ENCODE data around the gene RPL15.

RPL15 gene

DNA sequence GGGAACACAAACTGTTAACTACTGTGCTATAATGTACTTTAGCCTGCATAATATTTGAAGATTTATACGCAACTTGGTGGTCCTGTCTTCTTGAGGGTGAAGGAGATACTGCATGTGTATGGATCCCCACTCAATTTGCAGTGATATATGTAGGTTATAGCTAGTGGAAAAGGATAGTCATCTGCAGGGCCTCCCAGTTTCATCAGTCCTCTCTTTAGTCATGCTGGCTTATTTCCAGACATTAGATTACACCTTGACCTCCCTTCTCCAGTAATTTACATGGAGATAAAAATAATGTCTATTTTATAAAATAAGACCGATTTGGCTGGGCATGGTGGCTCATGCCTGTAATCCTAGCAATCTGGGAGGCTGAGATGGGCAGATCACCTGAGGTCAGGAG lies 31.8 kb downstream of the RPL15 start:
- Histone ChIP-seq H3K36me3 (ENCODE audit: control insufficient read depth in 1 of 2, insufficient read depth in 2 of 2, low read length in 2 of 2) (peaks cover 0 to 3% of the 10 kb centered on the region in 2 donors), H3K9me3 (ENCODE audit: control insufficient read depth in 1 of 2, low read length in 2 of 2) (no peaks in the 10 kb centered on the region), H3K4me1 (ENCODE audit: control insufficient read depth in 1 of 2, insufficient read depth in 2 of 2, low read length in 2 of 2) (peaks cover 18 to 30% of the 10 kb centered on the region in 2 donors), H3K27me3 (ENCODE audit: low read depth, low read length) (no peaks in the 10 kb centered on the region), H3K4me3 (ENCODE audit: low read depth in 1 of 2, low read length in 2 of 2) (no peak overlapping the region), H3K27ac (ENCODE audit: low read length) (peak overlapping the region; percentile 91)

- peaks cover 18 to 33% of the 10 kb centered on the region in 2 donors for H3K4me1 ChIP-seq (ENCODE audit: control insufficient read depth in 1 of 2, insufficient read depth in 2 of 2, low read length in 2 of 2)
- peak overlapping the region; percentile 7 for H3K27ac ChIP-seq (ENCODE audit: low read length)
- peak overlapping the region in 1 of 2 donors; percentile 21 for H3K4me3 ChIP-seq (ENCODE audit: low read depth in 1 of 2, low read length in 2 of 2)
- peaks cover 0 to 5% of the 10 kb centered on the region in 2 donors for H3K36me3 ChIP-seq (ENCODE audit: control insufficient read depth in 1 of 2, insufficient read depth in 2 of 2, low read length in 2 of 2)
- H3K27me3 ChIP-seq (ENCODE audit: low read depth, low read length): no peaks in the 10 kb centered on the region
- no peaks in the 10 kb centered on the region for H3K9me3 ChIP-seq (ENCODE audit: control insufficient read depth in 1 of 2, low read length in 2 of 2)
These were observed 32.9 kb downstream of the RPL15 start for GRCh38 chr3:23949784-23950183.

DNA sequence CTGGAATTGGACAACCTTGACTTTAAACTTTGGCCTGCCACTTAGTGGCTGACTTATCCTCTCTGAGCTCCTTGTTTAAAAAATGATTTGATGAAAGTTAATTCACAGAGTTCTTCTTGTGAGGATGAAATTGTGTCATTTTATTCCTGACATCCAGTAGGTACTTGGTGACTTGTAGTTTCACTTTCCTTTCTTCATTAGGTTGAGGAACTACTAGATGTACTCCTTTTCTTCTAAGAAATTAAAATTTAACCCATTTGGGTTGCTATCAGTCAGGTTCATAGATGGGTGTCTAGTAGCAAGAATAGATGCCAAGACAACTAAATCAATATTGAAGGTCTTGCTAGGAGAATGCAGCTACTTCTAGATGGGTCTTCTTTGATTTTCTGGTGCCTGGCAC lies 33.4 kb downstream of the RPL15 start:
- Histone ChIP-seq H3K27ac (ENCODE audit: low read length) (peak overlapping the region; percentile 7), H3K9me3 (ENCODE audit: control insufficient read depth in 1 of 2, low read length in 2 of 2) (no peaks in the 10 kb centered on the region), H3K36me3 (ENCODE audit: control insufficient read depth in 1 of 2, insufficient read depth in 2 of 2, low read length in 2 of 2) (peaks cover 0 to 8% of the 10 kb centered on the region in 2 donors), H3K4me1 (ENCODE audit: control insufficient read depth in 1 of 2, insufficient read depth in 2 of 2, low read length in 2 of 2) (peaks cover 18 to 33% of the 10 kb centered on the region in 2 donors), H3K4me3 (ENCODE audit: low read depth in 1 of 2, low read length in 2 of 2) (peak overlapping the region; percentile 21 to 41), H3K27me3 (ENCODE audit: low read depth, low read length) (no peaks in the 10 kb centered on the region)

DNA sequence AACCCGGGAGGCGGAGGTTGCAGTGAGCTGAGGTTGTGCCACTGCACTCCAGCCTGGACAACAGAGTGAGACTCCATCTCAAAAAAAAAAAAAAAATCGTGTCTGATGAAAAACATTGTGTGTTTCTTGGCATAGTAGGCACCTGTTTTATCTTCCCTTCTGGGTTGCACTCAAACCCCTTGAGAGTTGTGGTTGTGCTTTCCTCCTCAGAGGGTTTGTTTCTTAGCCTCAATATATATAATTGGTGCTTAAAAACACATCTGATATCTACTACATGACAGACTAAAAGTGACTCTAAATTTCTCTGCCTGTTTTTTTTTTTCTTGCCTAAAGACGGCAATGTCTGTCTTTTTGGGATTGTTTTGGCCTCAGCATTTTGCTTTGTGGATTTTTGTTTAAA lies 35.7 kb downstream of the RPL15 start:
- no peak overlapping the region for H3K27ac ChIP-seq (ENCODE audit: low read length)
- H3K4me1 ChIP-seq (ENCODE audit: control insufficient read depth in 1 of 2, insufficient read depth in 2 of 2, low read length in 2 of 2): peaks cover 9 to 26% of the 10 kb centered on the region in 2 donors
- H3K36me3 ChIP-seq (ENCODE audit: control insufficient read depth in 1 of 2, insufficient read depth in 2 of 2, low read length in 2 of 2): peaks cover 7 to 16% of the 10 kb centered on the region in 2 donors
- H3K27me3 ChIP-seq (ENCODE audit: low read depth, low read length): no peaks in the 10 kb centered on the region
- no peak overlapping the region for H3K4me3 ChIP-seq (ENCODE audit: low read depth in 1 of 2, low read length in 2 of 2)
- H3K9me3 ChIP-seq (ENCODE audit: control insufficient read depth in 1 of 2, low read length in 2 of 2): no peaks in the 10 kb centered on the region

DNA sequence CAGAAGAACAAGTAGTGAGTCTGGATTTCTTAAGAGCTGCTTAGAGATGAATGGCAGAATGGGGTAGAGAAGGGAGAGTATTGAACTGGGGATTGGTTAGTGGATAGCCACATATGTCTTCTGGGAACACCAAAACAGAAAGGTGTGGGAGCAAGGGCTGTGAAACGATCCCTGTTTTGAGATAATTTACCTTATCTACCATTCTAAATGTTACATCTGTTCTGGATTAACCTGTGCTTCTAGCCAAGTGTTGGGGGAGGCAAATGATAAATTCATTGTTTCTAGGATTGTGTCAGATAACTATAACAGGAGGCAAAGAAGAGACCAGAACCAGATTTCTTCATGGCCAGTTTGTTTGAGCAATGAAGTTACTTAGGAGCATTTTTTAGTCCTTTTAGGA lies 36.6 kb downstream of the RPL15 start:
- Histone ChIP-seq H3K9me3 (ENCODE audit: control insufficient read depth in 1 of 2, low read length in 2 of 2) (no peaks in the 10 kb centered on the region), H3K4me1 (ENCODE audit: control insufficient read depth in 1 of 2, insufficient read depth in 2 of 2, low read length in 2 of 2) (peaks cover 8 to 24% of the 10 kb centered on the region in 2 donors), H3K27ac (ENCODE audit: low read length) (peak overlapping the region; percentile 12), H3K4me3 (ENCODE audit: low read depth in 1 of 2, low read length in 2 of 2) (no peak overlapping the region), H3K27me3 (ENCODE audit: low read depth, low read length) (no peaks in the 10 kb centered on the region), H3K36me3 (ENCODE audit: control insufficient read depth in 1 of 2, insufficient read depth in 2 of 2, low read length in 2 of 2) (peaks cover 7 to 12% of the 10 kb centered on the region in 2 donors)

DNA sequence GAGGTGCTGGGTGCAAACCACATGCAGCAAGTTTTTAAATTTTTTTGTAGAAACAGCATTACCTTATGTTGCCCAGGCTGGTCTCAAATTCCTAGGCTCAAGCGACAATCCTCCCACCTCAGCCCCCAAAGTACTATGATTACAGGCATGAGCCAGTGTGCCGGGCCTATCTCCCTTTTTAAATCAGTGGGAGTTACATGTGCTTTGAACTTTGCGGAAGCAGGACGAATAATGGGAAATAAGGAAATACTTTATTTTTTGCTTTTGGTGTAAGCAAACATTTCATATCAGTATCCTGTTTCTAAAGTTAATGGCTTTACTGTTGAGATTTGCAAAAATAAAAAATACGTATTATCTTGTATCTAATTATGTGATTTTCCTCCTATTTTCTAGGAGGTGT lies 37.2 kb downstream of the RPL15 start:
- H3K27me3 ChIP-seq (ENCODE audit: low read depth, low read length): no peaks in the 10 kb centered on the region
- no peaks in the 10 kb centered on the region for H3K9me3 ChIP-seq (ENCODE audit: control insufficient read depth in 1 of 2, low read length in 2 of 2)
- peaks cover 7 to 12% of the 10 kb centered on the region in 2 donors for H3K36me3 ChIP-seq (ENCODE audit: control insufficient read depth in 1 of 2, insufficient read depth in 2 of 2, low read length in 2 of 2)
- no peak overlapping the region for H3K27ac ChIP-seq (ENCODE audit: low read length)
- H3K4me3 ChIP-seq (ENCODE audit: low read depth in 1 of 2, low read length in 2 of 2): no peak overlapping the region
- peaks cover 5 to 24% of the 10 kb centered on the region in 2 donors for H3K4me1 ChIP-seq (ENCODE audit: control insufficient read depth in 1 of 2, insufficient read depth in 2 of 2, low read length in 2 of 2)

DNA sequence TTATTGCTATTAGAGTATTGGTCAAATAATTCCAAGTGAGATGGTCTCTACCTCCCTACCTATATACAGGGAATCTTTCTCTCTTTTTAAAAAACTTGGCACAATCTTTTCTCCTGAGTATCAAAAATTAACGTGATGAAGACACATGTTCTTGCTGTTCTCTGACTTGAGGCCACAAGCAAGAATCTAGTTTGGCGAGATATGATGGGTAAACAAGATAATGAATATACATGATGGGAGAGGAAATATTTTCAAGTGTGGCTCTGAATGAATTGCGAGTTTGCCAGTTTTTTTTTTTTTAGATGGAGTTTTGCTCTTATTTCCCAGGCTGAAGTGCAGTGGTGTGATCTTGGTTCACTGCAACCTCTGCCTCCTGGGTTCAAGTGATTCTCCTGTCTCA lies 39.8 kb downstream of the RPL15 start:
- Histone ChIP-seq H3K27ac (ENCODE audit: low read length) (no peak overlapping the region), H3K9me3 (ENCODE audit: control insufficient read depth in 1 of 2, low read length in 2 of 2) (no peaks in the 10 kb centered on the region), H3K4me3 (ENCODE audit: low read depth in 1 of 2, low read length in 2 of 2) (no peak overlapping the region), H3K4me1 (ENCODE audit: control insufficient read depth in 1 of 2, insufficient read depth in 2 of 2, low read length in 2 of 2) (peaks cover 0 to 9% of the 10 kb centered on the region in 2 donors), H3K36me3 (ENCODE audit: control insufficient read depth in 1 of 2, insufficient read depth in 2 of 2, low read length in 2 of 2) (peaks cover 19 to 20% of the 10 kb centered on the region in 2 donors), H3K27me3 (ENCODE audit: low read depth, low read length) (no peaks in the 10 kb centered on the region)

- Histone ChIP-seq H3K9me3 (ENCODE audit: control insufficient read depth in 1 of 2, low read length in 2 of 2) (no peaks in the 10 kb centered on the region), H3K4me1 (ENCODE audit: control insufficient read depth in 1 of 2, insufficient read depth in 2 of 2, low read length in 2 of 2) (peaks cover 0 to 4% of the 10 kb centered on the region in 2 donors), H3K4me3 (ENCODE audit: low read depth in 1 of 2, low read length in 2 of 2) (no peak overlapping the region), H3K27me3 (ENCODE audit: low read depth, low read length) (no peaks in the 10 kb centered on the region), H3K36me3 (ENCODE audit: control insufficient read depth in 1 of 2, insufficient read depth in 2 of 2, low read length in 2 of 2) (peaks cover 25 to 28% of the 10 kb centered on the region in 2 donors), H3K27ac (ENCODE audit: low read length) (peak overlapping the region; percentile 77)
These were observed 42.4 kb downstream of the RPL15 start for GRCh38 chr3:23959135-23959900.

- peaks cover 0 to 3% of the 10 kb centered on the region in 2 donors for H3K4me1 ChIP-seq (ENCODE audit: control insufficient read depth in 1 of 2, insufficient read depth in 2 of 2, low read length in 2 of 2)
- no peaks in the 10 kb centered on the region for H3K9me3 ChIP-seq (ENCODE audit: control insufficient read depth in 1 of 2, low read length in 2 of 2)
- no peak overlapping the region for H3K4me3 ChIP-seq (ENCODE audit: low read depth in 1 of 2, low read length in 2 of 2)
- H3K27ac ChIP-seq (ENCODE audit: low read length): peak overlapping the region; percentile 35
- no peaks in the 10 kb centered on the region for H3K27me3 ChIP-seq (ENCODE audit: low read depth, low read length)
- H3K36me3 ChIP-seq (ENCODE audit: control insufficient read depth in 1 of 2, insufficient read depth in 2 of 2, low read length in 2 of 2): peaks cover 21 to 29% of the 10 kb centered on the region in 2 donors
These were observed 43.7 kb downstream of the RPL15 start for GRCh38 chr3:23960649-23961048.

- no peak overlapping the region for H3K4me3 ChIP-seq (ENCODE audit: low read depth in 1 of 2, low read length in 2 of 2)
- H3K36me3 ChIP-seq (ENCODE audit: control insufficient read depth in 1 of 2, insufficient read depth in 2 of 2, low read length in 2 of 2): peaks cover 21 to 32% of the 10 kb centered on the region in 2 donors
- H3K27ac ChIP-seq (ENCODE audit: low read length): peak overlapping the region; percentile 35
- peaks cover 0 to 6% of the 10 kb centered on the region in 2 donors for H3K4me1 ChIP-seq (ENCODE audit: control insufficient read depth in 1 of 2, insufficient read depth in 2 of 2, low read length in 2 of 2)
- no peaks in the 10 kb centered on the region for H3K27me3 ChIP-seq (ENCODE audit: low read depth, low read length)
- no peaks in the 10 kb centered on the region for H3K9me3 ChIP-seq (ENCODE audit: control insufficient read depth in 1 of 2, low read length in 2 of 2)
These were observed 44.1 kb downstream of the RPL15 start for GRCh38 chr3:23961066-23961465.

DNA sequence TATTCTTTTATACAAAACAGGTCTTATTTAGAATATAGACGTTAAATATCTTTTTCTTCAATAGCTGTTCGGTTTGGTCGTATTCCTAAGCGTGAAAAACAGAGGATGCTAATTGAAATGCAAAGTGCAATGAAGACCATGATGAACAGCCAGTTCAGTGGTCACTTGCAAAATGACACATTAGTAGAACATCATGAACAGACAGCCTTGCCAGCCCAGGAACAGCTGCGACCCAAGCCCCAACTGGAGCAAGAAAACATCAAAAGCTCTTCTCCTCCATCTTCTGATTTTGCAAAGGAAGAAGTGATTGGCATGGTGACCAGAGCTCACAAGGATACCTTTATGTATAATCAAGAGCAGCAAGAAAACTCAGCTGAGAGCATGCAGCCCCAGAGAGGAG lies 45.0 kb downstream of the RPL15 start:
- peak overlapping the region; percentile 42 for H3K27ac ChIP-seq (ENCODE audit: low read length)
- no peaks in the 10 kb centered on the region for H3K9me3 ChIP-seq (ENCODE audit: control insufficient read depth in 1 of 2, low read length in 2 of 2)
- no peaks in the 10 kb centered on the region for H3K27me3 ChIP-seq (ENCODE audit: low read depth, low read length)
- H3K36me3 ChIP-seq (ENCODE audit: control insufficient read depth in 1 of 2, insufficient read depth in 2 of 2, low read length in 2 of 2): peaks cover 22 to 28% of the 10 kb centered on the region in 2 donors
- peaks cover 0 to 11% of the 10 kb centered on the region in 2 donors for H3K4me1 ChIP-seq (ENCODE audit: control insufficient read depth in 1 of 2, insufficient read depth in 2 of 2, low read length in 2 of 2)
- no peak overlapping the region for H3K4me3 ChIP-seq (ENCODE audit: low read depth in 1 of 2, low read length in 2 of 2)
